GM23338 (cell line): Measurements from ENCODE around the gene CACNA2D3. TPM values are rescaled to one million over a fixed set of nuclear protein-coding genes. Genes with fewer than 3 reads are reported as not detected.

Experiments
- ATAC-seq: fragments of 200-7000 bp; cut with Tn5 transposase; 3 replicates; pipeline ENCODE4 v1.9.1; 2020
- DNase-seq: peaks from one replicate; pipeline ENCODE4 v3.0.0-alpha.2; 2015; ENCODE audit warnings: low spot score
- H2AFZ ChIP-seq: fragments of 200-600 bp; sonication (generic); 2 replicates; pipeline ENCODE4 v1.8.0; 2016; ENCODE audit warnings: antibody characterized with exemption, mild to moderate bottlenecking, moderate library complexity
- H3F3A ChIP-seq: fragments of 200-600 bp; sonication (generic); replicated peaks from 2 replicates; pipeline ENCODE4 v1.8.0; 2017; ENCODE audit warnings: antibody characterized with exemption, mixed run types, low read depth
- H3K27ac ChIP-seq: fragments of 200-600 bp; sonication (generic); 2 replicates; pipeline ENCODE4 v1.6.1; 2016; ENCODE audit warnings: low read depth
- H3K27me3 ChIP-seq: fragments of 200-600 bp; sonication (generic); 2 replicates; pipeline ENCODE4 v1.8.0; 2016; ENCODE audit warnings: mild to moderate bottlenecking, mixed run types, moderate library complexity; ENCODE audit not compliant: insufficient read depth
- H3K36me3 ChIP-seq: fragments of 200-600 bp; sonication (generic); 2 replicates; pipeline ENCODE4 v1.8.0; 2016; ENCODE audit warnings: mild to moderate bottlenecking; ENCODE audit not compliant: insufficient read depth
- H3K4me1 ChIP-seq: fragments of 200-600 bp; sonication (generic); 2 replicates; pipeline ENCODE4 v1.8.0; 2016; ENCODE audit warnings: mild to moderate bottlenecking, moderate library complexity; ENCODE audit not compliant: insufficient read depth
- H3K4me2 ChIP-seq: fragments of 200-600 bp; sonication (generic); 2 replicates; pipeline ENCODE4 v1.7.1; 2017; ENCODE audit warnings: mixed run types
- H3K4me3 ChIP-seq: fragments of 200-600 bp; sonication (generic); 2 replicates; pipeline ENCODE4 v1.6.1; 2016; ENCODE audit warnings: mixed run types
- H3K79me2 ChIP-seq: fragments of 200-600 bp; sonication (generic); replicated peaks from 2 replicates; pipeline ENCODE4 v1.8.0; 2017; ENCODE audit warnings: mild to moderate bottlenecking; ENCODE audit not compliant: insufficient read depth
- H3K9me2 ChIP-seq: fragments of 200-600 bp; sonication (generic); 2 replicates; pipeline ENCODE4 v1.8.0; 2017; ENCODE audit not compliant: insufficient read depth
- H4K20me1 ChIP-seq: fragments of 200-600 bp; sonication (generic); replicated peaks from 2 replicates; pipeline ENCODE4 v1.8.0; 2017; ENCODE audit warnings: mild to moderate bottlenecking; ENCODE audit not compliant: insufficient read depth
- H3K27ac Mint-ChIP-seq: 2 replicates; pipeline ENCODE4 v1.8.0; 2020; ENCODE audit warnings: inconsistent platforms, mild to moderate bottlenecking, moderate library complexity, mixed read lengths
- H3K27me3 Mint-ChIP-seq: 3 replicates; pipeline ENCODE4 v1.8.0; 2022; ENCODE audit warnings: low read depth, mild to moderate bottlenecking, moderate library complexity, mixed read lengths, inconsistent platforms; ENCODE audit not compliant: insufficient read depth, poor library complexity
- H3K36me3 Mint-ChIP-seq: 3 replicates; pipeline ENCODE4 v1.8.0; 2021; ENCODE audit warnings: low read depth, mild to moderate bottlenecking, inconsistent platforms, moderate library complexity, mixed read lengths
- H3K4me1 Mint-ChIP-seq: 3 replicates; pipeline ENCODE4 v1.8.0; 2020; ENCODE audit warnings: mild to moderate bottlenecking, inconsistent platforms, mixed read lengths
- H3K4me3 Mint-ChIP-seq: 3 replicates; pipeline ENCODE4 v1.8.0; 2021; ENCODE audit warnings: moderate library complexity, mild to moderate bottlenecking, inconsistent platforms, mixed read lengths
- H3K9me3 Mint-ChIP-seq: 3 replicates; pipeline ENCODE4 v1.8.0; 2020; ENCODE audit warnings: moderate library complexity, mild to moderate bottlenecking, inconsistent platforms, mixed read lengths
- JUNB ChIP-seq: IDR thresholded peaks from one replicate; pipeline ENCODE4 v1.6.1; 2016; ENCODE audit warnings: antibody characterized with exemption; ENCODE audit not compliant: unreplicated experiment
- REST ChIP-seq: IDR thresholded peaks from one replicate; pipeline ENCODE4 v1.6.1; 2018; ENCODE audit warnings: antibody characterized with exemption; ENCODE audit not compliant: unreplicated experiment
- ZNF462 ChIP-seq: fragments of 250-450 bp; sonication (Bioruptor Pico); IDR thresholded peaks from 2 replicates; pipeline ENCODE4 v1.5.0; 2020; ENCODE audit warnings: mild to moderate bottlenecking, moderate library complexity
- polyA plus RNA-seq: library from polyadenylated mRNA; unstranded; fragments of >200 nt; fragmentation: Nextera tagmentation; extraction: Ambion mirVana; gene quantifications from 2 replicates; pipeline ENCODE4 v1.2.1, GENCODE V29; 2016
- total RNA-seq: library from RNA; depleted of rRNA; stranded (reverse); fragments of >200 nt; shearing (Covaris generic); gene quantifications from 2 replicates; pipeline ENCODE4 v1.2.3, GENCODE V29; 2014

CACNA2D3 gene
- total and polyA plus RNA-seq, 2 experiments from 2014 or later, result 2.2 to 2.3 TPM

GRCh38 chr3:54866251-54866650 lies 743.9 kb downstream of the CACNA2D3 start:
- Histone ChIP-seq H3K9me2 (0 out of 2 replicates have a peak, but pooled peaks cover 2% of the 10 kb centered on the region), H3K27me3 (no peaks in the 10 kb centered on the region), H3K4me1 (peaks cover 5% of the 10 kb centered on the region; the same call in 1 of the 2 replicates), H2AFZ (no peak overlapping the region), H3K79me2 (no peaks in the 10 kb centered on the region), H3K4me3 (no peak overlapping the region), H3K4me2 (no peak overlapping the region), H3F3A (no peaks in the 10 kb centered on the region), H3K27ac (no peak overlapping the region), H3K36me3 (no peaks in the 10 kb centered on the region), H4K20me1 (no peaks in the 10 kb centered on the region)
- ATAC-seq (no peak), DNase-seq (no peak)
- TF ChIP-seq JUNB, result no peak
- TF ChIP-seq ZNF462 (CRISPR knock-in tag), result no peak
- no peak for TF ChIP-seq REST
- H3K36me3 Mint-ChIP-seq, result no peaks in the 10 kb centered on the region
- H3K9me3 Mint-ChIP-seq, result no peaks in the 10 kb centered on the region
- H3K4me1 Mint-ChIP-seq, result peaks cover 14% of the 10 kb centered on the region
- no peak overlapping the region for H3K27ac Mint-ChIP-seq
- no peaks in the 10 kb centered on the region for H3K27me3 Mint-ChIP-seq
- H3K4me3 Mint-ChIP-seq, result no peak overlapping the region
